HepG2 (cell line): ENCODE data around the gene UQCRC2.

Experiments used
- CEBPZ ChIP-seq: IDR thresholded peaks from 2 replicates; pipeline ENCODE4 v1.6.1; 2012; ENCODE audit warnings: low read length, improper control_type of control experiment
- IRX3 ChIP-seq: sonication (generic); formaldehyde crosslinking; IDR thresholded peaks from 2 replicates; pipeline ENCODE4 v1.8.1; 2023; ENCODE audit warnings: mild to moderate bottlenecking, low read depth, missing genetic modification reagents, borderline replicate concordance
- MAX ChIP-seq: IDR thresholded peaks from 2 replicates; pipeline ENCODE4 v1.6.1; 2012; ENCODE audit warnings: inconsistent platforms
- ZNF282 ChIP-seq: fragments of 450-650 bp; IDR thresholded peaks from 2 replicates; pipeline ENCODE4 v1.6.1; 2018; ENCODE audit not compliant: partially characterized antibody
- ZNF709 ChIP-seq: sonication (generic); formaldehyde crosslinking; IDR thresholded peaks from 2 replicates; pipeline ENCODE4 v1.5.0; 2020; ENCODE audit warnings: mild to moderate bottlenecking, missing genetic modification reagents

GRCh38 chr16:21990381-21990944 is 37.3 kb downstream of the UQCRC2 start:
- no peak for TF ChIP-seq MAX
- TF ChIP-seq ZNF709 (CRISPR knock-in tag), result no peak
- no peak for TF ChIP-seq ZNF282
- TF ChIP-seq CEBPZ, result no peak
- TF ChIP-seq IRX3, result no peak
